ENCODE measurements around the gene KRT15. TPM values are rescaled to one million over a fixed set of nuclear protein-coding genes. Genes with fewer than 3 reads are reported as not detected.

KRT15 gene
- total and polyA plus RNA-seq, 10 of the 15 experiments (the other 5 are each of a cell fraction or from before 2014, with no cell fraction given), result 0.06 to 0.17 TPM; not detected in 8

- 21% methylated on average over 14 of the region's 14 CpGs for WGBS (ENCODE audit: insufficient coverage, insufficient replicate concordance, low lambda C conversion rate, missing lambda C conversion rate)
- ChIA-PET CTCF (no interaction called here), SMC1A (ENCODE audit: uncharacterized antibody, unreplicated experiment) (no interaction called here), RAD21 (ENCODE audit: unreplicated experiment) (no interaction called here), POLR2A (no interaction called here)
- Histone ChIP-seq H3K4me1 (ENCODE audit: control insufficient read depth, insufficient read depth, low read length) (no peaks in the 10 kb centered on the region), H3K4me2 (ENCODE audit: control insufficient read depth, insufficient read depth) (no peak overlapping the region), H3K9ac (ENCODE audit: control insufficient read depth, insufficient read depth, low read length) (no peak overlapping the region), H3K36me3 (ENCODE audit: control insufficient read depth in 2 of 2, insufficient read depth in 2 of 2, low read length in 1 of 2) (no peaks in the 10 kb centered on the region), H3K27me3 (replicated peaks in 1 of 2; ENCODE audit: control insufficient read depth in 2 of 2, insufficient read depth in 2 of 2, low read length in 1 of 2) (peaks cover 1 to 8% of the 10 kb centered on the region in 2 experiments; a peak in 2 of 4 replicates), H3K9me3 (replicated peaks; ENCODE audit: control insufficient read depth, insufficient read depth, low read length) (no peaks in the 10 kb centered on the region), H2AFZ (ENCODE audit: control insufficient read depth, low read depth, low read length) (no peak overlapping the region), H3K27ac (ENCODE audit: control insufficient read depth, insufficient read depth) (no peak overlapping the region), H3K79me2 (ENCODE audit: control insufficient read depth, insufficient read depth, low read length) (no peaks in the 10 kb centered on the region), H4K20me1 (ENCODE audit: control insufficient read depth, insufficient read depth) (no peaks in the 10 kb centered on the region), H3K4me3 (no peak overlapping the region)
- TF ChIP-seq NBN (IDR thresholded peaks at IDR 0.05) (no peak), JUNB (IDR thresholded peaks at IDR 0.05) (0 out of 2 replicates have a peak, but pooled peaks have one; percentile 23), SPI1 (IDR thresholded peaks at IDR 0.05; ENCODE audit: borderline replicate concordance, insufficient read depth, low read depth, low read length) (peak; percentile 83)
- BruUV-seq (replicated peaks), result no TSS peak
- ATAC-seq (peak; percentile 31; the same call in 2 of the 3 replicates), FAIRE-seq (no peak), DNase-seq (ENCODE audit: low read depth, low spot score) (no peak)
- intact Hi-C loops (cut with micrococcal nuclease; ENCODE audit: unreplicated experiment), result no loop called here
- in situ Hi-C loops (cut with MboI), result no loop called here
These were observed 12.6 kb downstream of the KRT15 start for GRCh38 chr17:41505809-41506767.

- H3K27ac ChIP-seq (ENCODE audit: control insufficient read depth, insufficient read depth), result no peak within 1 kb of the TSS
- no TSS peak for BruUV-seq (replicated peaks)
- no peak for DNase-seq (ENCODE audit: low read depth, low spot score)
- no peaks in the 10 kb centered on the region for H3K36me3 ChIP-seq (ENCODE audit: control insufficient read depth in 2 of 2, insufficient read depth in 2 of 2, low read length in 1 of 2)
- ATAC-seq, result no peak
- intact Hi-C loops (cut with micrococcal nuclease; ENCODE audit: unreplicated experiment) (no loop called here), in situ Hi-C loops (cut with MboI) (no loop called here)
- FAIRE-seq, result no peak
- H3K4me1 ChIP-seq (ENCODE audit: control insufficient read depth, insufficient read depth, low read length), result no peaks in the 10 kb centered on the region
- POLR2A ChIA-PET, result no interaction called here
- no peaks in the 10 kb centered on the region for H3K79me2 ChIP-seq (ENCODE audit: control insufficient read depth, insufficient read depth, low read length)
- 28% methylated on average over 17 of the region's 17 CpGs for WGBS (ENCODE audit: insufficient coverage, insufficient replicate concordance, low lambda C conversion rate, missing lambda C conversion rate)
- H3K9ac ChIP-seq (ENCODE audit: control insufficient read depth, insufficient read depth, low read length), result no peak within 1 kb of the TSS
- H3K9me3 ChIP-seq (replicated peaks; ENCODE audit: control insufficient read depth, insufficient read depth, low read length), result no peaks in the 10 kb centered on the region
- RAD21 ChIA-PET (ENCODE audit: unreplicated experiment), result no interaction called here
- H3K27me3 ChIP-seq (replicated peaks in 1 of 2; ENCODE audit: control insufficient read depth in 2 of 2, insufficient read depth in 2 of 2, low read length in 1 of 2), result peaks cover 0 to 8% of the 10 kb centered on the region in 2 experiments; a peak in 2 of 4 replicates
- H4K20me1 ChIP-seq (ENCODE audit: control insufficient read depth, insufficient read depth), result no peaks in the 10 kb centered on the region
- TF ChIP-seq TBL1XR1 (IDR thresholded peaks at IDR 0.05; ENCODE audit: low read depth, low read length) (no peak), POLR2AphosphoS2 (IDR thresholded peaks at IDR 0.05; ENCODE audit: low read depth, low read length) (no peak), EED (IDR thresholded peaks at IDR 0.05; ENCODE audit: low read depth) (no peak), RELB (IDR thresholded peaks at IDR 0.05; ENCODE audit: low read depth) (no peak), YY1 (IDR thresholded peaks at IDR 0.05; ENCODE audit: low read depth, low read length) (no peak), RUNX3 (IDR thresholded peaks at IDR 0.05; ENCODE audit: low read length) (no peak), SMAD1 (IDR thresholded peaks at IDR 0.05; ENCODE audit: low read depth, partially characterized antibody) (no peak), MEF2A (IDR thresholded peaks at IDR 0.05; ENCODE audit: insufficient read depth, low read depth, low read length) (no peak), HDAC6 (IDR thresholded peaks at IDR 0.05; ENCODE audit: unreplicated experiment) (no peak), BCL11A (IDR thresholded peaks at IDR 0.05; ENCODE audit: low read depth, low read length) (no peak), SMARCA5 (IDR thresholded peaks at IDR 0.05) (no peak)
- H2AFZ ChIP-seq (ENCODE audit: control insufficient read depth, low read depth, low read length), result no peak within 1 kb of the TSS
- H3K4me3 ChIP-seq, result no peak within 1 kb of the TSS
- SMC1A ChIA-PET (ENCODE audit: uncharacterized antibody, unreplicated experiment), result no interaction called here
- no peak within 1 kb of the TSS for H3K4me2 ChIP-seq (ENCODE audit: control insufficient read depth, insufficient read depth)
- CTCF ChIA-PET, result no interaction called here
These were observed 13.5 kb downstream of the KRT15 start, which contains the start of gene KRT13 for GRCh38 chr17:41505007-41505808. KRT13 (minus strand) TSS chr17:41505612; CDS start chr17:41505550, 62 bp downstream.

Data from GM12878 (cell line).